HUDEP-2 (cell line): Measurements from ENCODE around the gene KCNMA1.
"Not testable (repeated sequence)": the region's sequence is repeated elsewhere in the genome, so short reads cannot be mapped to it uniquely, and the experiment has no call there.

Experiments
- DNase-seq, 76 experiments: peaks; one replicate each; lab custom pipeline; 2025; ENCODE audit not compliant: unreplicated experiment in 76 of 76; lab: John Stamatoyannopoulos, UW

KCNMA1 gene

DNA sequence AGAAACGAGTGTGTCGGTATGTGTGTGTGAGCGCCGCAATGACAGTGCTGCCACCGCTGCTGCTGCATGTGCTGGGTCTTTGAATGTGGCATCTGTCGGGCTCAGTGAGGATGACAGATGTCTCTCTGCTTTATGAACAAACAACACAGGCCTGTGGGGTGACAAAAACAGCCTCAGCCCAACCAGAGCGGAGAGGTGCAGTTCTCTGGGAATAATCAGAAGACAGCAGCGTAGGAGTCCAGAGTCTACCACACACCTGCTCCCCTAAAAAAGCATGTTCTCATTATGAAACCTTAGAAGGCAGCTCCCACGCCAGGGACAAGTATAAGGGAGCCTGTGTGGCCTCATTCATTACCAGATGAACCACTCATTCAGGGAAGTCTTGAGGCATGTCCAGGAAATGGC is 278.3 kb downstream of the KCNMA1 start:
- DNase-seq: no peak

DNA sequence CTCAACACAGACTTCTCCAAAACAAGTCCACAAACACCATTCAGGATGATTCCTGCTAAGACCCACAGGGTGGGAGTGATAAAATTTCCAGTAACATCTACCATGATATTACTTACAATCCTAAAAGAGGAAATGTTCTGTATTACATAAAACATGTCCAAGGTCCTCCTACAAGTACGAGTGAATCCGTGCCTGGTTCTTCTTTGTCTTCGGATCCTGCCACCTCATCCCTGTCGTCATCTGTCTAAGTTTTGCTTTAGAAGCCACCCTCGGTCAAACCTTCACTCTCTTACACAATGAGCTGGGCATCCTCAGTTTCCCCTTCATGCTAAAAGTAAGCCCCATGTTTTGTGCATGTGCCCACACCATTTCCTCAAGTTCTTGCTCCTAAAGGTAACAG is 279.0 kb downstream of the KCNMA1 start:
- DNase-seq: no peak

DNA sequence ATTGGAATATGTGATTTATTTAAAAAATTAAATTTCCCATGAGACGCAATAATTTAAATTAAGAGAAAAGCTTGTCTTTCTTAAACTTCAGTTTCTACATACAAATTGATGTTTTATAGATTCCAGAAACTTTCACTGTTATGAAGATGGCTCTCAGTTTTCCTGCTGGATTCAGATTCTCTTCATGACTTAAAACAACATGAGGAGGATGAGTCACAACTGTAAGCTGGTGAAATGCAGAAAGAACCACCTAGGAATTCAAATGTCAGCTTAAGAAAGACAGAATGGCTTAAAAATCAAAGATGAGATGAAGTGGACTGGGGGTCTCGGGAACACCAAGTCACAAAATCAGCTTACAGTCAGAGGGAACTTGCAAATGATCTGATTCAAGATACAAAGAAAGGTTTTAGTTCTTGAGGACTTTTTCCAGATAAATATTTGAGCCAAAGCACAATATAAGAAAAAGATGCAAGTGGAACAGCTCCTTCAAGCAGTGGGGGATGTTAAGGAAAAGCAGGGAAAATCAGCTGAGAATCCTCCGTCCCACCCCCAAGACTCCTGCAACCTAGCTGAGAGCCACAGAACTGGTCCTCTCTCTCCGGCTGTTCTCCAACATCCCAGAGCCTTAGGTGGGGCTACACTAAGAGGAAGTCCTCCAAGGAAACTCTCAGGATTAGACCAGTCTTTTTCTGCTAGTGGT is 279.8 kb downstream of the KCNMA1 start:
- DNase-seq: no peak

DNA sequence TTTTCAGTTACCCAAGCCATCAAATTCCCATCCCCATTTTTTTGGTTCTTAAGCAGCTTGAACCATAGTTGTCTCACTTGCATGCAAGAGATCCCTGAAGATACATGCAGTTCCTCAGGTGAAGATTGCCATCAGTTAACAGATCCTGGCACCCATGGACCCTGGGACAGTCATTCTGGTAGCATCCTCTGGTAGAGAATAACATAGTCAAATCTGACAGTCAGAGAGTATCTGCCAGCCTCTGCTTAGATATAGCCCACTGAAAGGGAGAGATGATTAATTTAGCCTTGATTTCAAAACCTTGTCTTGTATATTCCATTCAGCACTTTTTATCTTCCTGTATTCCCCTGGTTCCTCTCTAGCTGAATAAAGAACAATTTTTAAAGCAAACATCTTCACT is 280.4 kb downstream of the KCNMA1 start:
- DNase-seq: no peak

GRCh38 chr10:77355844-77356243 is 281.8 kb downstream of the KCNMA1 start:
- no peak for DNase-seq

DNA sequence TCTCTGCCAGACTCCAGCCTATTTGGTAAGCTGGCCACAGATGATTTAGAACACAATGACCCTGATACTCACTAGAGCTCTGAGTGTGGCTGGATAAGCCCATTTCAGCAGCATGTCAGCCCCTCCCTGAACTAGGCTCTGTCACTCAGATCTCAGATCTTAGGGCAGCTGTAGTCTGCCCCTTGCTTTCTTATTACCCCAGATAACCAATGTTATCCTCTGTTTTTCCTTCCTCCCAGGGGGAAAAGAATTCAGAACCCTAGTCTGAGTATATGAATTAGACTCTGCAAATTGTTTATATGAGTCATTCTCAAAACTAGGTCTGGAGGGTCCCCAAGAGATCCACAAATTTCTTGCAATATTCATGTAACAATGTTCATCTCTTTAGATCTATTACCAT is 286.2 kb downstream of the KCNMA1 start:
- DNase-seq: no peak

GRCh38 chr10:77350711-77351119 is 286.9 kb downstream of the KCNMA1 start:
- DNase-seq: peak in 41 of 76 experiments; percentile 3 to 70 (median 21)

DNA sequence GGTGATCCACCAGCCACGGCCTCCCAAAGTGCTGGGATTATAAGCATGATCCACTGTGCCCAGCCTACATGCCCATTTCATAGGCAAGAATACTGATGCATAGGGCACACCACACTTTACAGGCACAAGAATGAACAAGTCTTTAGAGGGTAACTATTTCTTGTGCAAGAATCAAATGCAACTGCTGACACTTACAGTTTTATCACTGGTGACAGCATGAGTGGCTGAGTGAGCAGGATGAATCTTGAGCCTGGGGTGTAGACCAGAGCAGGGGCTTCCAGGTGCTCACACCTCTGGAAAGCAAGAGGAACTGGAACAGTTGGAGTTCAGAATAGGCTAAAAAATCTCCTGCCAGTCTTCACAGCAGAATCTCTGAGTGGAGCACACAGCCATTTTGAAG is 287.5 kb downstream of the KCNMA1 start:
- no peak for DNase-seq

DNA sequence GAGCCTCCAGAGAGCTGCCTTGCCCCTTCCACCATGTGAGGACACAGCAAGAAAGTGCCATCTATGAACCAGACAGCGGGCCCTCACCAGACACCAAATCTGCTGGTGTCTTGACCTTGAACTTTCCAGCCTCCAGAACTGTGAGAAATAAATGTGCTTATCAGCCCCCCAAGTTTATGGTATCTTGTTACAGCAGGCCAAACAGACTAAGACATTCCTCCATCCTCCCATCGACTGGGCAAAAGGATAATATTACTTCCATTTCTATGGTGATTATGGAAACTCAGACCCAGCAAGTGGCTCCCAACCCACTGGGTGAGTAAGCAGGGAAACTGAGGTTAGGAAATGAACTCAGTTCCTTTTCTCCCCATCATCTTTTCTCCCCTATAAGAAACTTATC is 288.4 kb downstream of the KCNMA1 start:
- no peak for DNase-seq

DNA sequence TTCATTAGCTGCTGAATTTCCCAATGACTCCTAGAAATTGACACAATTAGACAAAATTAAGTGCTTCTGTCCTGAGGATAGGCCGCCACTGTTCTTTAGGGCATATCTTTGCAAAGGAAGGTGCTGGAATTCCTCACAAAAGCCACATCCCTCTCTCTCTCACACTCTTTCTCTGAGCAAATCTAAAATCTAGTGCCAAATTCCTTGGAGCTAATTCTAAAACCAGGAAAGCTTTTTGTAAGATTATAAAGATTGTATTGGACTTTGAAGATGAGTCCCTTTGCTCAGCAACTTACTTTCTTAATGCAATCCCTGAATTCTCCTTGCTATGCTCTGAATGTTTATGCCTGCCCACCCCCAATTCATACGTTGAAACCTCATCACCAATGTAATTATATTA is 288.9 kb downstream of the KCNMA1 start:
- DNase-seq: no peak

GRCh38 chr10:77348082-77348481 is 289.5 kb downstream of the KCNMA1 start:
- no peak for DNase-seq

GRCh38 chr10:77347052-77347451 is 290.6 kb downstream of the KCNMA1 start:
- no peak for DNase-seq

DNA sequence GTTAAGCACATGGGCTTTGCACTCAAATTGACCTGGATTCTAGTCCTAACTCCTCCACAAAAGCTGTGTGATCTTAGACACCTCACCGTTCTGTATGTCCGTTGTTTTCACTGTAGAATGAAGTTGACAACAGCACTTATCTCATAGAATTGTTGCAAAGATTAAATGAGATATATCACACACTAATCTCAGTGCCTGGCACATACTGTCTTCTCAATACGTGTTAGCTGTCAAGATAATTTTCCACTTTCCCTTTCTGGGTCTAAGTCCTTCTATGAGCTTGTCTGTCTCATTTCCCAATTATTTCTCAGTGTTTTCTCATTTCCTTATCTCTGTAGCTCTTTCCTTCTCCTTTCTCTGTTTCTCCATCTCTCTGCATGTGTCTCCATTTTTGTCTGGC is 296.6 kb downstream of the KCNMA1 start:
- no peak for DNase-seq

DNA sequence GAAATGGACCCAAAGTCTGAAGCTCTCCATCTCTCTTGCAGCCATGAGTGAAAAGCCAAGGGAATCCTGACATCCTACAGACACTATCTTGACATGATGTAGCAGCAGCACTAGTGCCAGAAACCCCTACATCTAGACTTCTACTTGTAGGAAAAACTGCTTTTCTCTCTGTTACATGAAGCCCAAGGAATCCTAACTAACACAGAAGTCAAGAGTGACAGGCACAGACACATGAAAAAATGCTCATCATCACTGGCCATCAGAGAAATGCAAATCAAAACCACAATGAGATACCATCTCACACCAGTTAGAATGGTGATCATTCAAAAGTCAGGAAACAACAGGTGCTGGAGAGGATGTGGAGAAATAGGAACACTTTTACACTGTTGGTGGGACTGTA is 297.7 kb downstream of the KCNMA1 start:
- DNase-seq: not testable (repeated sequence)

GRCh38 chr10:77339166-77339565 is 298.4 kb downstream of the KCNMA1 start:
- no peak for DNase-seq

DNA sequence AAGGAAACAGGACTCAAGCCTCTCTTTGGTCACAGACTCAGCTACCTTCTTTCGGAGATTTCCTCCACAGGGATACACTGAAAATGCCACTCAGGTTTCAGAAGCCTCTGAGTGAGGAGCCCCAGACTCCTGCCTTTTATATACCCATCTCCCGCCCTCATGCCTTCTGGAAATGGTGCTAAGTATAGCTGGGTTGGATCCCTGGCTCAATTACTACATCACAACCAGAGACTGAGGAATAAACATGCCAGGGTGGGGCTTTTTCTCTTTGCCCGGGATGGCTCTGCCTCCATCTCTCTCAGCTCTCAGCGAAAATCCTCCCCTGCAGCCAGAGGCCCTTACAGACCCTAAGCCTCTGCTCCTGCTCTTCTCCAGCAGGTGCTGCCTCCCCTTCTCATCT is 299.5 kb downstream of the KCNMA1 start:
- no peak for DNase-seq

DNA sequence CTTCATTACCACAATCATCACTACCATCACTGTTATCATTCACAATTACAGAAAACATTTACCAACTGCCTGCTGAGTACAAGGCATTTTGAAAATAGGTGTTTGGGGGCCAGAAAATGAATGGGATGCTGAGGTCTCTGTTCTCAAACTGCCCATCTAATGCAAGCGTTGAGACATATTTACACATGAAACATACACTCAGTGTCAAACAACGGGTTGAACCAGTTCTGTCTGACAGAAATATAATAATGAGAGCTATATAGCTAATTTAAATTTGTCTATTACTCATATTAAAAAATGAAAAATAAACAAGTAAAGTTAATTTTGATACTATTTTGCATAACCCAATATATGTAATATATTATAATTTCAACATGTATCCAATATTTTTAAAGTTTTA is 303.1 kb downstream of the KCNMA1 start:
- DNase-seq: no peak

DNA sequence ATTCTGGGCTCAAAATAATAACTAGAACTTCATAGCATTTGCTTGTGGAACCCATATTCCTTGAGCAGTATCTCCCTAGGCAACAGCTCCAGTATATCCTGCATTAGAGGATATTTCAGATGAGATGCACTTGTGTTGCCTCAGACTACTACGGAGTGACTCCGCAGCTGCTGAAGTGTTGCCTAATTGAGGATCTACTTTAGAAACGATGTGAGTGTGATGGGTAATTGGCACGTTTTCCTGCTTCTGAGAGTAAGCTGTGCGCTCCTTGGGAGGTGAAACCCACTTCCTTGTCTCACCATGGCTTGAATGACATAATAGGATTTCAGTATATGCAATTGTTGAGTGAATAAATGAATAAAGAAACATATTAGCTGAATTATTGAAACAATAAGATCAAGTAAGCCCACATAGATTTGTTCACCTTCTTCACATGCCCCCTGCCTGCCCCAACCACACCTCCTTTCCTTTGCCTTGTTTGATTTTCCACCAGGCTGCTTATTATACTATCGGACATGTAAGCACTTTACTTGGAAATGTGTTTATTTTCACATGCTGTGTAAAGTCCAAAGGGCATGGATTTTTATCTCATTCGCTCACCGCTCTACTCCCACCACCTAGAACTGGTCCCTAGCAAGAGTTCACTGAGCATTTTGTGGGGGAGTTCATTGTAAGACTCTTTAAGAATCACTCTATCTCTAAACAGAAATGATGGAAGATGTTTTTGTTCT is 303.8 kb downstream of the KCNMA1 start:
- no peak for DNase-seq

- DNase-seq: no peak
Observed at GRCh38 chr10:77332256-77332655, 305.4 kb downstream of the KCNMA1 start.

DNA sequence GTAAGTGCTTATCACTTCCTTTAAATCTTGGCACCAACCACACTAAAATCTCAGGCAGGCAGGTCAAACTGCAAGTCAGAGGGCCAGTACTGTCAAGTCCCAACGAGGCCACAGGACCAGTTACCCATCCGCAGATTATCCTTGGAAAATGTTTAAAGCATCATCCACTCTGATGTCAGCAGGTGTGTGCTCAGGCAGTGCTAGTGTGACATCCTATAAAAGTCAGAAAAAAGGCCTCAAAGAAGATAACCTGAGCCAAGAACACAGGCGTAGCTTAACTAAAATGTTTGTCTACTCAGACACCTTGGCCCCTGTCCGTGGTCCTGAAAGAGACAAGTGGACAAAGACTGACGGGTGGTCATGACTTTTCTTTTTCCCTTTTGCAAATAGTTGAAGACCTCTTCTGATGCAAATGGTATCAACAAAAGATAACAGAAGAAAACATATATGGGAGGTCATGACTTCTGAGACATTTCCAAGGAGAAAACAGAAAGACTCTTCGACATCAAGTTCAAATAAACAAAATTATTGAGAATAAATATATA is 309.3 kb downstream of the KCNMA1 start:
- DNase-seq: peak in 12 of 76 experiments; percentile 2 to 32 (median 10)

GRCh38 chr10:77325233-77325537 is 312.4 kb downstream of the KCNMA1 start:
- no peak for DNase-seq

- no peak for DNase-seq
Observed at GRCh38 chr10:77321838-77322237, 315.8 kb downstream of the KCNMA1 start.
